HCT116 (cell line): ENCODE data around the gene SPON2. TPM values are rescaled to one million over a fixed set of nuclear protein-coding genes. Genes with fewer than 3 reads are reported as not detected.

Source experiments
- ATAC-seq: fragments of 200-7000 bp; cut with Tn5 transposase; 2 replicates; pipeline ENCODE4 v1.9.1; 2020; ENCODE audit warnings: mild to moderate bottlenecking, moderate library complexity
- BruUV-seq: library from RNA; stranded (reverse); fragments of 400-500 nt; replicated peaks from 2 replicates; lab custom pipeline; 2021; lab: Mats Ljungman, UMichigan
- CTCF ChIA-PET: fragments of 300-600 bp; sonication (Branson Sonifier 250); formaldehyde crosslinking; loops from one replicate; lab custom pipeline; 2021; ENCODE audit warnings: antibody characterized with exemption; lab: Charles Lee
- POLR2A ChIA-PET: fragments of 300-600, 350-600 bp; sonication (Branson Sonifier 250); formaldehyde crosslinking; loops from one replicate; lab custom pipeline; 2021; ENCODE audit warnings: antibody characterized with exemption; lab: Charles Lee
- RAD21 ChIA-PET, 2 experiments: fragments of 300-600 bp; sonication (Branson Sonifier 250); formaldehyde crosslinking; loops; one replicate each; lab custom pipeline; 2023; ENCODE audit warnings: low total read pairs in 2 of 2; ENCODE audit not compliant: uncharacterized antibody in 2 of 2, unreplicated experiment in 2 of 2, low non-redundant PET in 1 of 2; lab: Charles Lee
- DNase-seq: peaks from one replicate; pipeline ENCODE4 v3.0.0-alpha.2; 2010; ENCODE audit warnings: low read depth, low spot score
- H2AFZ ChIP-seq: fragments of 200-600 bp; shearing (Covaris generic), sonication (generic); 2 replicates; pipeline ENCODE4 v1.6.1; 2017; ENCODE audit warnings: low read depth, mixed run types, mixed read lengths, antibody characterized with exemption, low read length; ENCODE audit not compliant: poor library complexity, severe bottlenecking
- H3K27ac ChIP-seq: 2 replicates; pipeline ENCODE4 v1.5.1; 2012; ENCODE audit warnings: low read depth, low read length
- H3K27me3 ChIP-seq: fragments of 200-600 bp; sonication (generic); 2 replicates; pipeline ENCODE4 v1.6.1; 2016; ENCODE audit warnings: mixed run types, low read length, mixed read lengths; ENCODE audit not compliant: insufficient read depth
- H3K36me3 ChIP-seq, 2 experiments: fragments of 200-500 bp in 1 of 2; fragments of 200-600 bp in 1 of 2; sonication (Bioruptor generic) in 1 of 2; sonication (generic) in 1 of 2; 2 replicates each; pipeline versions ENCODE4 v1.5.1 to v1.6.1; 2014 to 2016; ENCODE audit warnings: low read length in 2 of 2, inconsistent platforms in 1 of 2, mixed read lengths in 1 of 2, mixed run types in 1 of 2; ENCODE audit not compliant: insufficient read depth in 2 of 2, control insufficient read depth in 1 of 2
- H3K4me1 ChIP-seq, 2 experiments: fragments of 200-600 bp in 1 of 2; sonication (generic) in 1 of 2; 2 replicates each; pipeline versions ENCODE4 v1.5.1 to v1.6.1; 2012 to 2017; ENCODE audit warnings: low read length in 2 of 2, inconsistent platforms in 1 of 2, mild to moderate bottlenecking in 1 of 2, mixed read lengths in 1 of 2, mixed run types in 1 of 2, moderate library complexity in 1 of 2; ENCODE audit not compliant: insufficient read depth in 2 of 2, control insufficient read depth in 1 of 2
- H3K4me2 ChIP-seq: fragments of 200-600 bp; sonication (generic); 2 replicates; pipeline ENCODE4 v1.6.1; 2017; ENCODE audit warnings: mixed run types, low read length, mixed read lengths
- H3K4me3 ChIP-seq, 2 experiments: fragments of 200-600 bp in 1 of 2; sonication (generic) in 1 of 2; replicated peaks in 1 of 2; 2 replicates each; pipeline ENCODE4 v1.5.1; 2011 to 2016; ENCODE audit warnings: low read length in 2 of 2, control low read depth in 1 of 2, low read depth in 1 of 2, mild to moderate bottlenecking in 1 of 2, mixed read lengths in 1 of 2, mixed run types in 1 of 2
- H3K79me2 ChIP-seq: fragments of 200-600 bp; sonication (generic); 2 replicates; pipeline ENCODE4 v1.6.1; 2017; ENCODE audit warnings: mild to moderate bottlenecking, mixed run types, low read length, moderate library complexity, mixed read lengths; ENCODE audit not compliant: insufficient read depth
- H3K9ac ChIP-seq: fragments of 200-600 bp; sonication (generic); 2 replicates; pipeline ENCODE4 v1.6.1; 2016; ENCODE audit warnings: low read length, mixed read lengths
- H3K9me2 ChIP-seq: fragments of 200-600 bp; sonication (generic), shearing (Covaris generic); 2 replicates; pipeline ENCODE4 v1.6.1; 2017; ENCODE audit warnings: mixed run types, mild to moderate bottlenecking, moderate library complexity; ENCODE audit not compliant: insufficient read depth
- H3K9me3 ChIP-seq, 2 experiments: fragments of 200-500 bp in 1 of 2; fragments of 200-600 bp in 1 of 2; sonication (Bioruptor generic) in 1 of 2; sonication (generic) in 1 of 2; 2 replicates each; pipeline ENCODE4 v1.6.1; 2014 to 2017; ENCODE audit warnings: low read length in 2 of 2, mixed read lengths in 2 of 2, inconsistent platforms in 1 of 2, low read depth in 1 of 2, mild to moderate bottlenecking in 1 of 2, mixed run types in 1 of 2, moderate library complexity in 1 of 2; ENCODE audit not compliant: control insufficient read depth in 1 of 2, insufficient read depth in 1 of 2
- H4K20me1 ChIP-seq: fragments of 200-600 bp; sonication (generic), shearing (Covaris generic); 2 replicates; pipeline ENCODE4 v1.6.1; 2017; ENCODE audit warnings: mixed run types, mild to moderate bottlenecking, moderate library complexity; ENCODE audit not compliant: insufficient read depth
- ATF3 ChIP-seq: IDR thresholded peaks from 2 replicates; pipeline ENCODE4 v1.6.1; 2012
- CBX3 ChIP-seq: IDR thresholded peaks from 2 replicates; pipeline ENCODE4 v1.6.1; 2012; ENCODE audit warnings: low read depth
- CEBPB ChIP-seq: IDR thresholded peaks from 2 replicates; pipeline ENCODE4 v1.6.1; 2012; ENCODE audit warnings: low read depth
- CTCF ChIP-seq, 3 experiments: fragments of 200-600 bp in 1 of 3; sonication (generic) in 1 of 3; IDR thresholded peaks in 2 of 3; conservative IDR thresholded peaks in 1 of 3; 2 replicates each; pipeline ENCODE4 v1.5.1; 2012 to 2017; ENCODE audit warnings: low read depth in 2 of 3, low read length in 2 of 3, antibody characterized with exemption in 1 of 3, borderline replicate concordance in 1 of 3, control low read depth in 1 of 3, mild to moderate bottlenecking in 1 of 3, mixed read lengths in 1 of 3, mixed run types in 1 of 3, moderate library complexity in 1 of 3; ENCODE audit not compliant: insufficient read depth in 1 of 3
- EGR1 ChIP-seq: IDR thresholded peaks from 2 replicates; pipeline ENCODE4 v1.6.1; 2012; ENCODE audit warnings: low read depth
- FOSL1 ChIP-seq: IDR thresholded peaks from 2 replicates; pipeline ENCODE4 v1.6.1; 2012; ENCODE audit warnings: low read depth
- JUND ChIP-seq: IDR thresholded peaks from 2 replicates; pipeline ENCODE4 v1.6.1; 2012
- MAX ChIP-seq: IDR thresholded peaks from 2 replicates; pipeline ENCODE4 v1.6.1; 2012
- POLR2A ChIP-seq: IDR thresholded peaks from 2 replicates; pipeline ENCODE4 v1.7.0; 2011; ENCODE audit warnings: borderline replicate concordance; ENCODE audit not compliant: insufficient read depth, insufficient read length; ENCODE audit errors: extremely low read depth
- POLR2AphosphoS5 ChIP-seq: IDR thresholded peaks from 2 replicates; pipeline ENCODE4 v1.6.1; 2011; ENCODE audit warnings: mild to moderate bottlenecking, low read depth, low read length, moderate library complexity
- SIN3A ChIP-seq: IDR thresholded peaks from 2 replicates; pipeline ENCODE4 v1.6.1; 2012; ENCODE audit warnings: low read depth
- SP1 ChIP-seq: IDR thresholded peaks from 2 replicates; pipeline ENCODE4 v1.6.1; 2012; ENCODE audit warnings: low read depth
- SRF ChIP-seq: IDR thresholded peaks from 2 replicates; pipeline ENCODE4 v1.6.1; 2012; ENCODE audit warnings: low read depth
- TCF7L2 ChIP-seq: IDR thresholded peaks from 2 replicates; pipeline ENCODE4 v1.7.0; 2011; ENCODE audit warnings: borderline replicate concordance, inconsistent platforms; ENCODE audit not compliant: insufficient read depth, insufficient read length; ENCODE audit errors: extremely low read depth
- YY1 ChIP-seq: IDR thresholded peaks from 2 replicates; pipeline ENCODE4 v1.6.1; 2011; ENCODE audit warnings: low read length, low read depth, moderate library complexity, mild to moderate bottlenecking; ENCODE audit not compliant: insufficient replicate concordance; ENCODE audit errors: extremely low read depth
- ZFX ChIP-seq: fragments of 450-650 bp; IDR thresholded peaks from 2 replicates; pipeline ENCODE4 v1.6.1; 2017
- ZNF274 ChIP-seq: fragments of 200-500 bp; sonication (Bioruptor generic); IDR thresholded peaks from 2 replicates; pipeline ENCODE4 v1.6.1; 2014; ENCODE audit warnings: mild to moderate bottlenecking, low read depth, low read length, inconsistent platforms
- intact Hi-C: fragments of 100-400 bp; cut with micrococcal nuclease; formaldehyde crosslinking; loops from 2 replicates; pipeline ENCODE4 v1.10.0; 2022
- total RNA-seq: library from RNA; stranded (reverse); gene quantifications from one replicate; pipeline ENCODE4 v1.2.1, GENCODE V29; 2021; ENCODE audit not compliant: unreplicated experiment

SPON2 gene
- total RNA-seq, 1 experiment from 2014 or later = 1.5 TPM

- TF ChIP-seq CTCF (IDR thresholded peaks at IDR 0.05 in 2 of 3, conservative IDR thresholded peaks at IDR 0.05 in 1 of 3; ENCODE audit: borderline replicate concordance in 1 of 3, insufficient read depth in 1 of 3, low read depth in 2 of 3, low read length in 2 of 3) = no peak
- TF ChIP-seq JUND = no peak
- no peak for TF ChIP-seq EGR1
- TF ChIP-seq ATF3 = no peak
- TF ChIP-seq CEBPB = no peak
- TF ChIP-seq SRF = no peak
- no peak for TF ChIP-seq ZNF274
These were observed 43.0 kb upstream of the SPON2 start (continued) for GRCh38 chr4:1215141-1216075.

GRCh38 chr4:1214101-1215095, 42.0 kb upstream of the SPON2 start:
- H3K4me1 ChIP-seq = no peaks in the 10 kb centered on the region
- no peaks in the 10 kb centered on the region for H3K9me3 ChIP-seq
- H3K9me2 ChIP-seq = no peaks in the 10 kb centered on the region
- CTCF ChIA-PET = no interaction called here
- H3K9ac ChIP-seq = no peak overlapping the region
- TF ChIP-seq POLR2AphosphoS5 = no peak
- no peak for TF ChIP-seq ZNF274
- no peak for TF ChIP-seq POLR2A
- no peak for TF ChIP-seq MAX
- no peak for TF ChIP-seq ATF3
- no peak for TF ChIP-seq FOSL1
- no peak for TF ChIP-seq TCF7L2
- no peak for TF ChIP-seq ZFX
- no peak for TF ChIP-seq CBX3
- no peak for TF ChIP-seq JUND
- no peak for TF ChIP-seq EGR1
- no peak for TF ChIP-seq SP1
- TF ChIP-seq YY1 = no peak
- no peak for TF ChIP-seq SIN3A
- TF ChIP-seq, all 23 proteins: peak for 0
- no peak for DNase-seq
- no TSS peak for BruUV-seq
- peaks cover 11% of the 10 kb centered on the region; the same call in 1 of the 2 replicates for H3K79me2 ChIP-seq
- H3K4me2 ChIP-seq = no peak overlapping the region
- H2AFZ ChIP-seq = no peak overlapping the region
- H3K27me3 ChIP-seq = no peaks in the 10 kb centered on the region
- POLR2A ChIA-PET = interaction anchor here (0.6 kb wide), 1 partner anchor 9 kb away, joined by 3 read pairs; no protein-coding TSS in a partner anchor
- ATAC-seq = no peak
- peaks cover 19% of the 10 kb centered on the region in 2 experiments; a peak in 3 of 4 replicates for H3K36me3 ChIP-seq
- H3K27ac ChIP-seq = no peak overlapping the region
- intact Hi-C loops = no loop called here
- no peak overlapping the region for H3K4me3 ChIP-seq
- no peaks in the 10 kb centered on the region for H4K20me1 ChIP-seq
- RAD21 ChIA-PET = no interaction called here
